Vagina (tissue), 2 donors: ENCODE data around the gene CRTC3. TPM values are rescaled to one million over a fixed set of nuclear protein-coding genes. Genes with fewer than 3 reads are reported as not detected.

Source experiments
- DNase-seq, 2 donors: peaks; one replicate each; pipeline ENCODE4 v3.0.0-alpha.2; 2017; ENCODE audit errors: extremely low spot score in 2 of 2
- H3K27ac ChIP-seq: fragments of 200-600 bp; sonication (generic); one replicate; pipeline ENCODE4 v1.5.1; 2019
- H3K27me3 ChIP-seq: fragments of 200-600 bp; sonication (generic); one replicate; pipeline ENCODE4 v1.5.1; 2019
- H3K36me3 ChIP-seq, 2 donors: fragments of 200-600 bp; sonication (generic); one replicate each; pipeline ENCODE4 v1.5.1; 2017 to 2019
- H3K4me1 ChIP-seq: fragments of 200-600 bp; sonication (generic); one replicate; pipeline ENCODE4 v1.5.1; 2019
- H3K4me3 ChIP-seq, 2 donors: fragments of 200-600 bp; sonication (generic); 1 replicate in 1 of 2; 2 replicates in 1 of 2; pipeline ENCODE4 v1.5.1; 2016 to 2019
- H3K9me3 ChIP-seq: fragments of 200-600 bp; sonication (generic); one replicate; pipeline ENCODE4 v1.5.1; 2019
- POLR2A ChIP-seq, 2 donors: fragments of 450-650 bp; IDR thresholded peaks; one replicate each; pipeline ENCODE4 v1.6.1; 2017; ENCODE audit warnings: antibody characterized with exemption in 2 of 2, mild to moderate bottlenecking in 2 of 2, moderate library complexity in 2 of 2
- POLR2AphosphoS5 ChIP-seq, 2 donors: sonication (generic); formaldehyde crosslinking; IDR thresholded peaks; one replicate each; pipeline ENCODE4 v1.9.0; 2017; ENCODE audit warnings: antibody characterized with exemption in 2 of 2, mild to moderate bottlenecking in 2 of 2, low read depth in 1 of 2; ENCODE audit not compliant: insufficient read depth in 1 of 2
- intact Hi-C: fragments of 100-400 bp; cut with DNase I; formaldehyde crosslinking; loops from one replicate; pipeline ENCODE4 v1.15.1; 2023
- total RNA-seq: library from RNA; depleted of rRNA; stranded (reverse); fragments of >200 nt; gene quantifications from one replicate; pipeline ENCODE4 v1.2.3, GENCODE V29; 2016
- TF ChIP-seq, protein P1 (sequence below), 3 experiments: fragments of 450-650 bp in 2 of 3; fragments of 200-600 bp in 1 of 3; sonication (generic) in 1 of 3; IDR thresholded peaks; one replicate each; pipeline ENCODE4 v1.5.1; 2017 to 2019; ENCODE audit warnings: antibody characterized with exemption in 3 of 3, mild to moderate bottlenecking in 2 of 3, moderate library complexity in 2 of 3

The CRTC3 gene
- total RNA-seq, 1 donor from 2014 or later: 43.5 TPM

DNA sequence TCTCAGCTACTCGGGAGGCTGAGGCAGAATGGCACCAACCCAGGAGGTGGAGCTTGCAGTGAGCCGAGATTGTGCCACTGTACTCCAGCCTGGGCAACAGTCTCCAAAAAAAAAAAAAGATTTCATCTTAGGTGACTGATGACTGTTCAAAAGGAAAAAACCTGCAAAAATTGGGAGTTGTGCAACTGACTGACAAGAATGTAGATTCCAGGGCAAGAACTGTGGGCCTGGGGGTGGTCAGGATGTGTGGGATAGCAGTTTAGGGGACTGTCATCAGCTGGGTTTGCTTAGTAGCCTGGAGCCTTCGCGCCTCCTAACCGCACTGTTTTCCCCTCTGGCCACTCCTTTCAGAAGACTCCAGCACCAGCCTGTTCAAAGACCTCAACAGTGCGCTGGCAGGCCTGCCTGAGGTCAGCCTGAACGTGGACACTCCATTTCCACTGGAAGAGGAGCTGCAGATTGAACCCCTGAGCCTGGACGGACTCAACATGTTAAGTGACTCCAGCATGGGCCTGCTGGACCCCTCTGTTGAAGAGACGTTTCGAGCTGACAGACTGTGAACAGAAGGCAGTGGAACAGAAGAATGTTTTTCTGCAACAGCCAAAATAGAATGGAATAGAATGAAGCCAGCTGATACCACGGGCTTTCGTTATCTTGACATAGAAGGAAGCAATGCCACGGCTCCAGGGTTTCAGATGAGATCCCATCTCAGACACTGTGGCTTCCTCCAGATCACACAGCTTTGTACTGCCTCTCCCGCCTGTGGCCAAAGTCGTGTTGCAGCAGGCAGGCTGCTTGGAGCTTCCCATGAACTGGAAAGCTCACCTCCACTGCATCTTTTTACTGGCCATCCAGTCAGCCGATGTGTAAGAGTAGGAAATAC lies 112.1 kb downstream of the CRTC3 start:
- peaks cover 0 to 47% of the 10 kb centered on the region in 2 donors for H3K36me3 ChIP-seq
- DNase-seq: no peak
- no peak overlapping the region for H3K27ac ChIP-seq
- intact Hi-C loops: no loop called here
- no peaks in the 10 kb centered on the region for H3K9me3 ChIP-seq
- H3K4me1 ChIP-seq: no peaks in the 10 kb centered on the region
- TF ChIP-seq POLR2AphosphoS5 (IDR thresholded peaks at IDR 0.05; ENCODE audit: insufficient read depth in 1 of 2, low read depth in 1 of 2) (no peak), POLR2A (IDR thresholded peaks at IDR 0.05) (no peak)
- TF ChIP-seq, protein P1, sequence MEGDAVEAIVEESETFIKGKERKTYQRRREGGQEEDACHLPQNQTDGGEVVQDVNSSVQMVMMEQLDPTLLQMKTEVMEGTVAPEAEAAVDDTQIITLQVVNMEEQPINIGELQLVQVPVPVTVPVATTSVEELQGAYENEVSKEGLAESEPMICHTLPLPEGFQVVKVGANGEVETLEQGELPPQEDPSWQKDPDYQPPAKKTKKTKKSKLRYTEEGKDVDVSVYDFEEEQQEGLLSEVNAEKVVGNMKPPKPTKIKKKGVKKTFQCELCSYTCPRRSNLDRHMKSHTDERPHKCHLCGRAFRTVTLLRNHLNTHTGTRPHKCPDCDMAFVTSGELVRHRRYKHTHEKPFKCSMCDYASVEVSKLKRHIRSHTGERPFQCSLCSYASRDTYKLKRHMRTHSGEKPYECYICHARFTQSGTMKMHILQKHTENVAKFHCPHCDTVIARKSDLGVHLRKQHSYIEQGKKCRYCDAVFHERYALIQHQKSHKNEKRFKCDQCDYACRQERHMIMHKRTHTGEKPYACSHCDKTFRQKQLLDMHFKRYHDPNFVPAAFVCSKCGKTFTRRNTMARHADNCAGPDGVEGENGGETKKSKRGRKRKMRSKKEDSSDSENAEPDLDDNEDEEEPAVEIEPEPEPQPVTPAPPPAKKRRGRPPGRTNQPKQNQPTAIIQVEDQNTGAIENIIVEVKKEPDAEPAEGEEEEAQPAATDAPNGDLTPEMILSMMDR (IDR thresholded peaks at IDR 0.05): no peak
- H3K4me3 ChIP-seq: no peak overlapping the region
- H3K27me3 ChIP-seq: no peaks in the 10 kb centered on the region

DNA sequence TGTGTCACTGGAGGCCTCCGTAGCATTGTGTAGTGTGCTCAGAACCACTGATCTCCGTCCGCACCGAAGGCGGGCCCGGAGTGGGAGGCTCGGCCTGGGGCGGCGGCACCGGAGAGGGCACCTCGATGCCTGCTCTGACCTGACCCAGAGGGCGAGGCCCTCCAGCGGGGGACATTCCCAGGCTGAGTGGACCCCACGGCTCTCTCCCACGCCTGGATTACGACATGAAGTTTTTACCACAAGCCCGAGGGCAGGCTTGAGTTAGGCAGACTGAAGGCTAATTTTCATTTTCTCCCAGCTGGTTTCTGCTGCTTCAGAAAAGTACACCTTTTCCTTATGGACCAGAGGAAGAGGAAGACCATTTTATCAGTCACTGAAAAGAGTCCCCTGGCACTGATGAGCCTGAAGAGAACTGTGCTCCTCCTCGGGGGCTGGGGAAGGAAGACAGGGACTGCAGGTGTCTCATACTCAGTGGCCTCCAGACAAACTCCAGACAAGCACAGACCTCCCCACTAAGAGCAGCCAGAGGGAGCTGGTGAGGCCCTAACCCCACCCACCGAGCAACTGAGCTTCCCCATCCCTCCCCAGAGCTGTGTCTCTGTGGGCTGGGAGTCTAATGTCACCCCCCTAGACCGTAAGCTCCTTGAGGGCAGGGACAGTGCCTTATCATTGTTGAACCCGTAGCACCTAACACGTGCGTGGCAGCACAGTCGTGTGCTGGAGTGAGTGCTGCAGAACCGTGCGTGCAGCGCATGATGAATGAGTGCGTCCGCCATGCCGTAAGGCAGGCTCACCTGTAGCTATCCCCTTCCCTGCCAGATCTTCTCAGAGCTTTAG lies 113.0 kb downstream of the CRTC3 start:
- H3K9me3 ChIP-seq: no peaks in the 10 kb centered on the region
- H3K4me3 ChIP-seq: no peak overlapping the region
- peaks cover 0 to 47% of the 10 kb centered on the region in 2 donors for H3K36me3 ChIP-seq
- H3K27me3 ChIP-seq: no peaks in the 10 kb centered on the region
- intact Hi-C loops: no loop called here
- TF ChIP-seq POLR2A (IDR thresholded peaks at IDR 0.05): no peak
- TF ChIP-seq, protein P1 (IDR thresholded peaks at IDR 0.05): no peak
- TF ChIP-seq POLR2AphosphoS5 (IDR thresholded peaks at IDR 0.05; ENCODE audit: insufficient read depth in 1 of 2, low read depth in 1 of 2): no peak
- DNase-seq: no peak
- H3K4me1 ChIP-seq: peaks cover 2% of the 10 kb centered on the region
- H3K27ac ChIP-seq: no peak overlapping the region

DNA sequence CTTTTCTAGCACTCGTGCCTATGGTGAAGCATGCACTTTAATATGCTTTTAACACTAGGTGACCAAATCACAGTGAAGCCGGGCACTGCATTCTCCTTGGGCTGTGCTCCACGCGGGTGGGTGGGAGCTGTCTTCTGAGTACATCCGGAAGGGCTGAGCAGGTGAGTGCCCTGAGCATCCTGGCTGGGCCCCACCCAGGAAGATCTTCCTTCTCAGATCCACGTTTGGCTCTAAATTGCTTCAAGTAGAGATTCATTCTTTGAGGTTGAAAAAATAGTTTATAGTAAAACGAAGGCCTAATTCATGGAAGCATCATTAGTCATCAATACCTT lies 113.5 kb downstream of the CRTC3 start:
- Histone ChIP-seq H3K27ac (no peak overlapping the region), H3K4me3 (no peak overlapping the region), H3K4me1 (peaks cover 7% of the 10 kb centered on the region), H3K27me3 (no peaks in the 10 kb centered on the region), H3K36me3 (peaks cover 0 to 45% of the 10 kb centered on the region in 2 donors), H3K9me3 (no peaks in the 10 kb centered on the region)
- DNase-seq: no peak
- TF ChIP-seq, protein P1 (IDR thresholded peaks at IDR 0.05): no peak
- no peak for TF ChIP-seq POLR2AphosphoS5 (IDR thresholded peaks at IDR 0.05; ENCODE audit: insufficient read depth in 1 of 2, low read depth in 1 of 2)
- no peak for TF ChIP-seq POLR2A (IDR thresholded peaks at IDR 0.05)
- intact Hi-C loops: no loop called here

DNA sequence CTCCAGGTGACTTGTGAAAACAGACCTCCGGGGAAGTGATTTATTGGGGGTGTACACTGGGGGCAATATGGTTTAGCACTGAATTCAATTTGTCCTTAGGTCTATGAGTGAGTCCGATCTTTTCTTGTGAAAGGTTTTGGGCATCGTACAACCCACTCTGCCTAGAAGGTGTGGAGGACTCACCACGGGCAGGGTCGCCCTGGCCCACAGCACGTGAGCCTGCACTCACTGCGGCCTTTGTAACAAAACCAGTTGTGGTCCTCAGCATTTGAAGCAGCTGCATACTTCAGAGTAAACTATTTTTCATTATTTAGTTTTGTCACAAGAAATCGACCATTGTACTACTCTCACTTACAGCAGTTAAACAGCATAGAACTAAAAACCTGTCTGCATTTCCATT lies 114.8 kb downstream of the CRTC3 start:
- H3K27ac ChIP-seq: no peak overlapping the region
- TF ChIP-seq POLR2A (IDR thresholded peaks at IDR 0.05) (no peak), POLR2AphosphoS5 (IDR thresholded peaks at IDR 0.05; ENCODE audit: insufficient read depth in 1 of 2, low read depth in 1 of 2) (no peak)
- TF ChIP-seq, protein P1 (IDR thresholded peaks at IDR 0.05): no peak
- H3K9me3 ChIP-seq: no peaks in the 10 kb centered on the region
- no peaks in the 10 kb centered on the region for H3K27me3 ChIP-seq
- H3K36me3 ChIP-seq: peaks cover 0 to 37% of the 10 kb centered on the region in 2 donors
- H3K4me3 ChIP-seq: no peak overlapping the region
- DNase-seq: no peak
- peaks cover 10% of the 10 kb centered on the region for H3K4me1 ChIP-seq
- intact Hi-C loops: no loop called here
